GM19239 (cell line): ENCODE results near the gene DNAJC2.
A peak's percentile ranks its signal among the peaks of the same experiment; 100 is the strongest.

Source experiments
- DNase-seq: peaks from one replicate; pipeline ENCODE4 v3.0.0; 2011; ENCODE audit warnings: low spot score; ENCODE audit not compliant: insufficient read length
- FAIRE-seq: peaks from 2 replicates; lab custom pipeline; 2011; peaks lifted over from hg19 to GRCh38; lab: Jason Lieb, UNC

DNAJC2 gene, protein sequence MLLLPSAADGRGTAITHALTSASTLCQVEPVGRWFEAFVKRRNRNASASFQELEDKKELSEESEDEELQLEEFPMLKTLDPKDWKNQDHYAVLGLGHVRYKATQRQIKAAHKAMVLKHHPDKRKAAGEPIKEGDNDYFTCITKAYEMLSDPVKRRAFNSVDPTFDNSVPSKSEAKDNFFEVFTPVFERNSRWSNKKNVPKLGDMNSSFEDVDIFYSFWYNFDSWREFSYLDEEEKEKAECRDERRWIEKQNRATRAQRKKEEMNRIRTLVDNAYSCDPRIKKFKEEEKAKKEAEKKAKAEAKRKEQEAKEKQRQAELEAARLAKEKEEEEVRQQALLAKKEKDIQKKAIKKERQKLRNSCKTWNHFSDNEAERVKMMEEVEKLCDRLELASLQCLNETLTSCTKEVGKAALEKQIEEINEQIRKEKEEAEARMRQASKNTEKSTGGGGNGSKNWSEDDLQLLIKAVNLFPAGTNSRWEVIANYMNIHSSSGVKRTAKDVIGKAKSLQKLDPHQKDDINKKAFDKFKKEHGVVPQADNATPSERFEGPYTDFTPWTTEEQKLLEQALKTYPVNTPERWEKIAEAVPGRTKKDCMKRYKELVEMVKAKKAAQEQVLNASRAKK

DNA sequence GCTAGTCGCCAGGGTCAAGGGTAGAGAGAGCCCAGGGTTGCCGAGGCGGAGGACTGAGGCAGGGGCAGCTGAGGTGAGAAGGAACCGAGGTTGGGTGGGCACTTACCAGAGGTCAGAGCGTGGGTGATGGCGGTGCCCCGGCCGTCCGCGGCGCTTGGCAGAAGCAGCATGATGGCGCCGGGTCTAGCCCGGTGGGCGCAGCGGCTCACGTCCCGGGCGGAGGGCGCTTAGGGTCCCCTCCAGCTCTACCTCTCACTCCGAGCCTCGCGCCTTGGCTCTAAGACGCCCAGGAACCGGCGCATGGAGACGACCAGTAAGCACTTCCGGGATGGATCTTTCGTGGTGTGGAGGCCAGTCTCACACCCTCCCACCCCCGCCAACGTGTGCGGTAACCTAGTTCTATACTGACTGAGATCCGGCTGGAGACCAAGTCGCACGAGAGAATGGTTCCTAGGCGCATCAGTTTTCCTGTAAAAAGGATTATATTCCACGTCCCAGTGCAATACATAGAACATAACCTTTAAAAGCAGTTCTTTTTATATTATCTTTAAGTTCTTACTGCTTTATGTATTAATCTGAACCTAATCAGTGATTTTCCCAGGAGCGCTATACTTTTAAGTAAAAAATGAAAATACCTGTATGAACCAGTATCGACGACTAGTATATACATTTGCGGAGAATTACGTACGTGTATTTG, at the start of gene DNAJC2:
Gene DNAJC2, minus strand, starts transcription at position 315 of the 697 bp plus-strand sequence. Its CDS starts 145 bp downstream, at position 170.
- peak; percentile 79 for FAIRE-seq
- peak; percentile 80 for DNase-seq

DNA sequence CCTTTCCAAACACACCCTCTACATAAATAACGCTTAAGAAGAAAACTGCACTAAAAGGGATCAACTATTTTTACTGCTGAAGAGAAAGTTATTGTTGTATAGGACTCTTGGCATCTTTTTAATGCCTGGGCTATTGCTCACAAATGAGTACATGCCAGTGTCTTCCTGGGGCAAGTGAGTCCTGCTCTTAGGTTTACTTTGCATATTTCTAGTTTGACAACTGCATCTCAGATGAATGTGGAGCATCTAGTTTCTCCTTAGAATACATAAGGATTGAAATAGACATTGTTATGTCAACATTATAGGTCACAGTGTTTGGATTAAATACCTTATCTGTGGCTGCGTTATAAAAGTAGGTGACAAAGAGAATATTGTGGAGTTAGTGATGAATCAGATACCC, 47.4 kb upstream of the DNAJC2 start:
- no peak for FAIRE-seq
- DNase-seq = no peak

DNA sequence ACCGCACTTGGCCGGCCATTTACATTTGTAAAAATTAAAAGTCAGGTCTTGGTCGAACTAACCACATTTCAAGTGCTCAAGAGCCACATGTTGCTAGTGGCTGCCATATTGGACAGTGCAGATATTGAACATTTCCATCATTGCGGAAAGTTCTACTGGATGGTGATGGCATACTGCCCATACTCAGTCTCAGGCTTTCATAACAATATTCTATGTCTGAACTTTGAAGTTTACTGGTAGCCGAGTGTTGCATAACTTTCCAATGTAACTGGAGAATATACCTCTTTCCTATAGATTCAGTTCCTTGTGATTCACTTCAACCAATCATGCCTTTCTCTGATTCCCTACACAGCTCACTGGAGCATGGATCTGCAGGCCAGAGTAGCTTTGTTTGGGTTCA, 46.6 kb upstream of the DNAJC2 start:
- DNase-seq = no peak
- FAIRE-seq = no peak

DNA sequence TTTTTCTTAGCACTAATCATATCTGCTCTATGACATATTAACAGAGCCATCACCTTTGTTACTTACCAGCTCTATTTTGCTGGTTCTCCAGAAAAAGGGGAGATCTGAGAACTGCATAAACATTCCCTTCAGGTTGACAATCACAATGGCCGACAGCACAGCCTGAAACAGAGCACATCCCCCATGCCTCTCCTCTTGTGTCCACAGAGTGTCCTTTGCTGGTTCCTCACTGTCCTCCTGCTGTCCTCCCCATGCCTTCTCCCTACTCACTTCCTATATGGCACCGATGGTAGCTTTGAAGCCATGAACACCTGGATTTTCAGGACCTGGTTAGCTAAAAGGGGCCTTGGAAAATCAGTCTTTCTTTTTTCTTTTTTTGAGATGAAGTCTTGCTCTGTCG, 44.7 kb upstream of the DNAJC2 start:
- no peak for FAIRE-seq
- no peak for DNase-seq

DNA sequence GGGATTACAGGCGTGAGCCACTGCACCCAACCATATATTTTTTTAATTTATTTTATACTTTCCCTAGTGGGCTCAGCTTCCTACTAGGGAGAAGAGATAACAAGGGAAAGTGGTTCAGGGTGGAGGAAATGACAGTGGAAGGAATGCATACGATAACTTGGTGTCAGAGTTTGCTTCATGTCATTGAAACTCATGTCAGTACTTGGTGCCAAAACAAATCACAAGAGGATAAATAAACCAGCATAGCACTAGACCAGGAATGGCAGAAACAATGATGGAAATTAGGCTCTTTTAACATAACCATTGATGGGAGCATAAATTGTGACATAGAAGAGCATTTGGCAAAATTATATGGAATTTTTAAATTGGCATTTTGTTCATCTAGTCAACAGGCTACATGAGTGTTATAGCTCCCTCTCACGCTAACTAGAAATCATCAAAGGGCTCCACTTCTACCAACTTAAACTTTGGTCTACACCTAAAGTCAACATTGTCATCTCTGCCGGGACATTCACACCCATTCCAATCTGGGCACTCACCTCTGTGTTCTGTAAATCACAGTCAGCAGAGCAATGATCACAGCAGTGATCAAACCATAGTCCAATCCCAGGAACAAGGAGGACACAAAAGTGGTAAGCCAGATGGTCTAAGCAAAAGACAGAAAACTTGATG, 44.0 kb upstream of the DNAJC2 start:
- no peak for FAIRE-seq

DNA sequence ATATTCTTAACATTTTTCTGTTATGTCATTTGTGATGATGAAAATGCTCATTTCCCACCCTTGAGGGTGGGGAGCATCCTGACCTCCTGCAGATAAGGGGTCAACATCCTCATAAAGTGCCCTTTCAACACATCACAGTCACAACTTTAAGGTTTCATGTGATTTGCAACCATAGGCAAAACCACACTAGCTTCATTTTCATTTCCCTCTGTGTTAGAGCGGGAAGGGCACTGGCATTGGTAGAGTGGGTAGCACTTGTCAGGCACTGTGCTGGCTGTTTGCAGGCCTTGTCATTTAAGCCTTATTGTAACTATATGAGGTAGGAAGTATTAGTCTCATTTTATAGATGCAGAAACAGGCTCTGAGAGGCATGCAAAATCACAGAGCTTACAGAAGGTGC, 42.7 kb upstream of the DNAJC2 start:
- no peak for FAIRE-seq

More for the DNA sequence above, 44.0 kb upstream of the DNAJC2 start:
- no peak for DNase-seq

DNA sequence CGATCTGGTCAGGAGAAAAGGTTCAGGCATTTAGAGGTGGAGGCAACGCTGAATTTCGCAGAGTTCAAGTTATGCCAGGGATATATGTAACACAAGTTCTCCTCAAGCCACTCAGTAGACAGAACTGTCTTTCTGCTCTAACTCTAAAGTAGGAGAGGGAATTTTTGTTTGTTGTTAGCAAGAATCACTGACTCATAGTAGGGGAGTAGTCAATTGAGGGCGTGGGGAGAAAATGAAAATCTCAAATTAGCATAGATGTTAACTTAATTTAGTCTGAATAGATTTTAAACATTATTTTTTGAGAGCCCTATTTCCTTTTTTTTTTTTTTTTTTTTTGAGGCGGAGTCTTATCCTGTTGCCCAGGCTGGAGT, 37.5 kb upstream of the DNAJC2 start:
- FAIRE-seq (no peak), DNase-seq (no peak)

More for the DNA sequence above, 42.7 kb upstream of the DNAJC2 start:
- no peak for DNase-seq

DNA sequence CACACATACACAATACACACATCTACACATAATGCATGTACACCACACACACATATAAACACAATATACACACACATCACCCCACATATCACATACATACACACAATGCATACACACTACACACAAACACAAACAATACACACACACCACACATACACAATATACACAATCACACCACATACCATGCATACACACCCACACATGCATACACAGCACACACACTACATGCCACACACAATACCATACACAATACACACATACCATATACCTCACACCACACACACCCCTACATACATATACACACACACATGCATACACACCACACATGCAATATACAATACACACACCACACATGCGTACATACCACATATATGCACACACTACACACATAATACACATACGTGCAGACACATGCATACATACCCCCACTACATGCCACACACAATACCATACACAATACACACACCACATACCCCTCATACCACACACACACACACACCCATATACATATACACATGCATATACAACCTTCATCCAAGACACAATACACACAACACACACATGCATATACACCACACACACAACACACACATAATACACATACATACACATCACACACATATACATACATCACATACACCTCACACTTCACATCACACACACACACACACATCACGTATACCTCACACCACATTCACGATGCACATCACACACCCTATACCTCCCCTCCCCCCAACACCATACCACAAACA, 36.9 kb upstream of the DNAJC2 start:
- no peak for FAIRE-seq
- DNase-seq = no peak

DNA sequence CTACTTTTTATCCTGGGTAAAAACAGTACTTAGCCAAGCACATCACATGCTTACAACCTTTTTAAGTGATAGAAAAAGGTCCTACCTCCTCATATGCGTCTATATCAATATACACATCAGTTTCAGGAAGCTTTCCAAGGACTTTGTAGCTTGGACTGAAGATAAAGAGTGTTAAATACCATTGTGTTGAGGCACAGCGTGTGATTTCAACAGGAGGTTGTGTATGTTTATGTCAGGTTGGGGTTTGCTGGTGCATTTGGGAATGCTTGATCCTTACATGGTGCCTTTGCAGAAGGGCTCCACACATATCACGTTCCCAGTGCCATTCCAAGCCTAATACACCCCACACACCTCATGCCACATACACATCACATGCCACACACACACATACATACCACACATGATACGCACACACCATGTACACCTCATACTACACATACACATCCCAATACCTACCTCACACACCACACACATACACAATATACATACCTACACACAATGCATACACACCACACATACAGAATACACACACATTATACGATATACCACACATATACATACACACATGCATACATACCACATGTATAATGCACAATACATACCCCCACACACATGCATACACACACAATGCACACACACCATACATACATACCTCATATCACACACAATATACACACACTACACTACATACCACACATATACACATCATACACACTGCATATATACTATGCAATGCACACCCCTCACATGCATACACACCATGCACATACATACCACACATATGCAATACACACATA, 36.0 kb upstream of the DNAJC2 start:
- DNase-seq = no peak
- FAIRE-seq = no peak

DNA sequence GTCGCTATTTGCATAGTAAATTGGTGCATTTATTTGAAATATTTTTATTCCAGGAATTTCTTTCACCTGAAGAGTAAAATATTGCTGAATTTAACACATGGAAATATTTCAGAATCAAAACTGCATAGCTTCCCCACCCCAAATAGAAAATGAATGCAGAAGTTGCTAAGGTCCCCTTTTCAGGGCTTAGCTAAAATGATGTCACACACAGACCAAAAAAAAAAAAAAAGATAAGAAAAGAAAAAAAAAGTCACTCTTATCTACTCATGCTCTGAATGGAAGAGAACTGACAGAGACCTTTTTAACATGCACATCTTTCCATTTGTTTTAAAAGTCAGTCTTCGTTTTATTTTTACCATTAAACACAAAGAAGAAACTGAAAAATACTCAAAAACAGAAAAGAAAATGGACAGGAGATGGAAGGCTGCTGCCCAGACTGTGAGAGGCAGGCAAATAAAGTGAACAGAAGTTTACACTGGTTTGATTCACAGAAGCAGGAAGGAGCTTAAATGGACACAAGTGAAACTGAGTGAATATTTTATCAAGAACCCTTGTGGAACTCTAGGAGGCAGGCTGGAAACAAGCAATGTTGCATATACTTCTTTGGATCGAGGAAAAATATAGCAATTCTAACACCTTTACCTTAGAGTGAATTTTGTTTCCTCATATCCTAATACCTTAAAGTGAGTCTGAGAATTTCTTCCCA, 34.9 kb upstream of the DNAJC2 start:
- FAIRE-seq (no peak), DNase-seq (no peak)

DNA sequence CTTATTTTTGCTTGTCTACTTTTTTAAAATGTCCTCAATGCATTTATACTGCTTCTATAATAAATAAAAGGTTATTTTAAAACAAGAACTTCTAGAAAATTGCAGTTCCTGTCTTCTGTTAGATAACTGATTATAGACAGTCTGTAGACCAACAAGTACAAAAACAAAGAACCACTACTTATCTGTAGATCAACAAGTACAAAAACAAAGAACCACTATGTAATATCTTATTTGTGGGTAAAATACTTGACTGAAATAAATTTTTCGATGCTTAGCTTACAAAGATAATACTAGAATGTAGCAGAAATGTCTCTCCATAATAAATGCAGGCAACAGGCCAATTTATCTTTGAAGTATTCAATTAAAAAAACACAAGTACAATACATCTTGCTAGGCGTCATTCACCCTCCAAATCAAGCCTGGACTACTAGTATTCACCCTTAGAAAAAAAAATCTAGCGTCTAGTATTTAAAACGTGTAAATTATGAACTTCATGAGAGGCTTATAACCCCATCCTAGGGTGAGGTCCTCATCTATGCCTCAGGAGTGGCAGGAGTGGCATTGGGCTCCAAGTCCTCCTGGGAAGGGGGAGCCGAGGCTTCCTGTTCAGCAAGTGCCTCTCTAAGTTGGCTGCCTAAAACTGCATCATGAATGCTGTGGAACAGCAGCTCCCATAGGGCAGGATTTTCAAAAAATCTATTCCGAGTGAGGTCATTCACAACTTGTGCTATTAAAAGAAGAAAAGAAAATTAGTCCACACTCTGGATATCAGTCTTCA, 29.5 kb upstream of the DNAJC2 start:
- no peak for FAIRE-seq
- no peak for DNase-seq

DNA sequence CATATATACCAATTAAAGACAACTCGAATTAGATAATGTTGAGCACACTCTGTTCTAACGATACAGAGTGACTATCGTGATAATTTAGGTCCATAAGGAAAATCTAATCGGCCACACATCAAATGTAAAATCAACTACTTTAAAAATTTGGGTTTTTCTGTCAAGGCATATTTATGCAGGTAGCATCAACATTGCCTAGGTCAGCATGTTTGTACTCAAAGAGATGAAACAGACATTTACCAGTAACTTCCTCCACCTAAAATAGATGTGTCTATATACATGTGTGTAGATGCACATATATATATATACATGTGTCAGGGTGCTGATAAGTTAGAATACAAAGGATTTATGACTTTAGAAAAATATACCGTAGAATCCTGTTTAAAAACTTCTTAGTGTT, 24.9 kb upstream of the DNAJC2 start:
- FAIRE-seq (no peak), DNase-seq (no peak)

DNA sequence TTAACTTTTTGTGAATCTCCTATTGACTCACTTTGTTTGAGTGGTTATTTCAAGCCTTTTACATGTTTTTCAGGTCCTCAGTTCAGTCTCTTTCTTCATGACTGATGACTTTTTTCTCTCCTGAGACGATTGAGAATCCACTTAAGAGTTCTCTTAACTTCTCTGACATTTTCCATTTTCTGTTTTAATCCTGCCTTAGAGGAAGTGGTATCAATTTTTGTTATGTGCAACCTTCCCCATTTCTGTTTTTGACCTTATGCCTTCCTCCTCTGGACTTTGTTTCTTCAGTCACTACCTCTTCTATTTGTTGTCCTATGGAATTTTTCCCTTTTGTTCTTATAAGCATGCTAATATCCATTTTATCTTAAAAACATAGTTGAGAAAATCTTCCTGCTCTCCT, 5.2 kb upstream of the DNAJC2 start:
- DNase-seq (no peak), FAIRE-seq (peak; percentile 35)

DNA sequence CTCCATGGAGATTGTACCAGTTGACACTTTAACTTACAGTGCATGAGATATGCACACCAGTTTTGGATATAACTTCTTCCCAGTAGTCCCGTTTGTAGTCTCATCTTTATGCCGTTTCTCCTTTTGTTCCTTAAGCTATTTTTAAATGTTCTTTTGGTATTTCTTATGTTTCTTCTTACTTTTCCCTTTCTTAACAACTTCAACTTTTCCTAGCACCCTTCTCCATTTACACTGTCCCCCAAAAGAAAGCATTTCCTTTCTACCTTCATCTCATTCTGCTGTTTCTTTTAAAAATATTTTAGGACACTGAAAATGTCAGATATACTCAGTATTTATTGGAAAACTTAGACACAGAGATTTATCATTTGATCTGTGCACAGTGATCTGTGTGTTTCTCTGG, 4.4 kb upstream of the DNAJC2 start:
- DNase-seq (no peak), FAIRE-seq (no peak)

DNA sequence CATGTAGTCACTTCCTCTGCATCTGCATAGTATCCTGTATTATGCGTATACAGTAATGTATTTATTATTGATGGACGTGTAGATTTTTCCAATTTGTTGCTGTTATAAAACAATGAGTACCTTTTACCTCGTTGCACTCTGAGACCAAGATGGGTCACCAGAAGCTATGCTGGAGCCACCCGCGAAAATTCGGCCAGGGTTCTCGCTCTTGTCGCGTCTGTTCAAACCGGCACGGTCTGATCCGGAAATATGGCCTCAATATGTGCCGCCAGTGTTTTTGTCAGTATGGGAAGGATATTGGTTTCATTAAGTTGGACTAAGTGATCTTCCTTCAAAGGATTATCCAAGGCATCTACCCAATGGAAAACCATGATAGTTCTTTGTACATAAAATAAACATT, 3.9 kb upstream of the DNAJC2 start:
- FAIRE-seq (no peak), DNase-seq (no peak)

DNA sequence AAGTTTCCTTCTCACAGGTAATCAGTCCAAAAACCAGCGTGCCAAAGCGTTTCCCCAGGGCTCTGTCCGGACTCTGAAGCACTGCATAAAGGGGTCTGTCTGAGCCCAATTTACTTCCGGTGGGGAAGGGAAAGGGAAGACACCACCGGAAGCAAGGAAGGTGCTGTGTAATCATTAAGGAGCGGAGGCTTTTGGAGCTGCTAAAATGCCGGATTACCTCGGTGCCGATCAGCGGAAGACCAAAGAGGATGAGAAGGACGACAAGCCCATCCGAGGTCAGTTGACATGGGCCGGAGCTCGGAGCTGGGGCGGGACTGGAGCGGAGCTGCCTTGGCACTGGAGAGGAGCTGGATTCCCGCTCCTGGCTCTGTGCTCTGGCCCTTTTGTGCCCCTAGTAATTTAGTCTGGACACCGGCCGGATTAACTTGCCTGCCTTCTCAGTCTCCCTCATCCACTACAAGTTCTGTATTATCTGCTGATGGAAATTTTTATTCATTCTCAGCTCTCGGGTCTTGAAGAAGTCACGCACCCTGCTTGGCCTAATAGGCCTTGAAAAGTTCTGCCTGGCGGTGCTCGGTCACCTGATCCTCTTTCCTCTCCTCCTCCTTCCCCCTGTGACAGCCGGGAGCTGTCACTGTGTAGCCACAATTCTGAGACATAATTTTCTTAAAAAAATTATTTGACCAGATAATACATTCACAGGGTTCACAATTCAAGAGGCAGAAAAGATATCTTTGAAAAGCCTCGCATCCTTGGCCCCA, 3.1 kb upstream of the DNAJC2 start, which contains the start of gene PSMC2:
Gene PSMC2, plus strand, starts transcription at position 137 of the 761 bp plus-strand sequence. Its CDS starts 69 bp downstream, at position 206.
- DNase-seq (peak; percentile 31), FAIRE-seq (peak; percentile 70)

DNA sequence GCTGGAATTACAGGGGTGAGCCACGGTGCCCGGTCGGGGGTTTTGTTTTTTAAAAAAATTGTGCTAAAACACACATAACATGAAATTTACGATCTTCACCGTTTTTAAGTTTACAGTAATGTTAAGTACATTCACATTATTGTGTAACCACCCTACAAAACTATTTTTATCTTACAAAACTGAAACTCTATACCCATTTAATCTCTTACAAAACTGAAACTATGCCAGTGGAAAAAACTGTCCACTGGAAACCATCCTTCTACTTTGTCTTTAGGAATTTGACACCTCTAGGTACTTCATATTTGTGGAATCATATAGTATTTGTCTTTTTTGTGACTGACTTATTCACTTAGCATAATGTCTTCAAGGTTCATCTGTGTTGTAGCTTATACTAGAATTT, 1.8 kb upstream of the DNAJC2 start:
- DNase-seq (no peak), FAIRE-seq (no peak)
